Loucy (cell line): ENCODE measurements around the gene FALEC.

Source experiments
- H2AFZ ChIP-seq: fragments of 200-600 bp; sonication (generic); 2 replicates; pipeline ENCODE4 v1.6.0; 2016; ENCODE audit warnings: antibody characterized with exemption, mild to moderate bottlenecking, low read length, moderate library complexity
- H3F3A ChIP-seq: fragments of 200-600 bp; 2 replicates; pipeline ENCODE4 v1.6.0; 2016; ENCODE audit warnings: antibody characterized with exemption, low read depth, mild to moderate bottlenecking
- H3K27me3 ChIP-seq: fragments of 200-600 bp; sonication (generic); 2 replicates; pipeline ENCODE4 v1.6.1; 2014; ENCODE audit warnings: low read length, mild to moderate bottlenecking; ENCODE audit not compliant: insufficient read depth, poor library complexity, severe bottlenecking
- H3K36me3 ChIP-seq: fragments of 200-600 bp; sonication (generic); 2 replicates; pipeline ENCODE4 v1.6.1; 2016; ENCODE audit warnings: low read length; ENCODE audit not compliant: insufficient read depth
- H3K4me1 ChIP-seq: fragments of 200-600 bp; sonication (generic); 2 replicates; pipeline ENCODE4 v1.5.1; 2014; ENCODE audit warnings: low read length, mild to moderate bottlenecking; ENCODE audit not compliant: insufficient read depth, poor library complexity, severe bottlenecking
- H3K4me2 ChIP-seq: fragments of 200-600 bp; sonication (generic); 2 replicates; pipeline ENCODE4 v1.6.0; 2014; ENCODE audit warnings: antibody characterized with exemption, low read length, low read depth, mild to moderate bottlenecking; ENCODE audit not compliant: poor library complexity, severe bottlenecking
- H3K4me3 ChIP-seq: fragments of 200-600 bp; sonication (generic); 2 replicates; pipeline ENCODE4 v1.5.1; 2014; ENCODE audit warnings: low read length, mild to moderate bottlenecking, mixed read lengths; ENCODE audit not compliant: poor library complexity, severe bottlenecking
- H3K79me2 ChIP-seq: fragments of 200-600 bp; sonication (generic); 2 replicates; pipeline ENCODE4 v1.6.1; 2014; ENCODE audit warnings: low read length; ENCODE audit not compliant: insufficient read depth
- H3K9ac ChIP-seq: fragments of 200-600 bp; sonication (generic); 2 replicates; pipeline ENCODE4 v1.6.0; 2014; ENCODE audit warnings: mild to moderate bottlenecking, low read depth, low read length, moderate library complexity; ENCODE audit not compliant: poor library complexity, severe bottlenecking
- H3K9me2 ChIP-seq: fragments of 200-600 bp; sonication (generic); replicated peaks from 2 replicates; pipeline ENCODE4 v1.6.1; 2016; ENCODE audit warnings: low read depth, low read length, mixed read lengths
- H3K9me3 ChIP-seq: fragments of 200-600 bp; sonication (generic); 2 replicates; pipeline ENCODE4 v1.6.1; 2014; ENCODE audit warnings: mild to moderate bottlenecking, antibody characterized with exemption, low read length, low read depth; ENCODE audit not compliant: insufficient read depth
- H4K20me1 ChIP-seq: fragments of 200-600 bp; sonication (generic); 2 replicates; pipeline ENCODE4 v1.6.0; 2014; ENCODE audit warnings: antibody characterized with exemption, low read length, mild to moderate bottlenecking; ENCODE audit not compliant: insufficient read depth, poor library complexity, severe bottlenecking
- CTCF ChIP-seq: fragments of 200-600 bp; sonication (generic); conservative IDR thresholded peaks from 2 replicates; pipeline ENCODE4 v1.5.1; 2014; ENCODE audit warnings: mild to moderate bottlenecking, antibody characterized with exemption, low read length
- EZH2phosphoT487 ChIP-seq: fragments of 200-600 bp; IDR thresholded peaks from 2 replicates; pipeline ENCODE4 v1.6.1; 2018; ENCODE audit warnings: antibody characterized with exemption, mild to moderate bottlenecking, moderate library complexity, borderline replicate concordance

FALEC gene

GRCh38 chr1:150558761-150559655 lies 43.5 kb downstream of the FALEC start:
- no peak overlapping the region for H3K4me3 ChIP-seq
- H3K36me3 ChIP-seq: no peaks in the 10 kb centered on the region
- H3K9me3 ChIP-seq: no peaks in the 10 kb centered on the region
- H2AFZ ChIP-seq: no peak overlapping the region
- no peaks in the 10 kb centered on the region for H3F3A ChIP-seq
- H3K9me2 ChIP-seq: no peaks in the 10 kb centered on the region
- H3K27me3 ChIP-seq: no peaks in the 10 kb centered on the region
- H3K4me2 ChIP-seq: no peak overlapping the region
- H3K4me1 ChIP-seq: peaks cover 24% of the 10 kb centered on the region
- peaks cover 3% of the 10 kb centered on the region for H4K20me1 ChIP-seq
- TF ChIP-seq CTCF (no peak), EZH2phosphoT487 (no peak)
- H3K79me2 ChIP-seq: peaks cover 13% of the 10 kb centered on the region; the same call in 1 of the 2 replicates
- no peak overlapping the region for H3K9ac ChIP-seq

- Histone ChIP-seq H3K4me1 (peaks cover 26% of the 10 kb centered on the region), H3K4me2 (no peak overlapping the region), H3F3A (no peaks in the 10 kb centered on the region), H3K27me3 (no peaks in the 10 kb centered on the region), H3K36me3 (no peaks in the 10 kb centered on the region), H3K9me3 (no peaks in the 10 kb centered on the region), H3K79me2 (peaks cover 13% of the 10 kb centered on the region; the same call in 1 of the 2 replicates), H3K9me2 (no peaks in the 10 kb centered on the region), H3K4me3 (no peak overlapping the region), H2AFZ (no peak overlapping the region), H4K20me1 (peaks cover 3% of the 10 kb centered on the region), H3K9ac (no peak overlapping the region)
- TF ChIP-seq EZH2phosphoT487: no peak
- no peak for TF ChIP-seq CTCF
These were observed 44.1 kb downstream of the FALEC start for GRCh38 chr1:150559656-150560010.

- Histone ChIP-seq H3K4me1 (peaks cover 26% of the 10 kb centered on the region), H3K9me2 (no peaks in the 10 kb centered on the region), H4K20me1 (peaks cover 3% of the 10 kb centered on the region), H3K4me3 (no peak overlapping the region), H2AFZ (no peak overlapping the region), H3K9ac (no peak overlapping the region), H3F3A (no peaks in the 10 kb centered on the region), H3K36me3 (no peaks in the 10 kb centered on the region), H3K4me2 (no peak overlapping the region), H3K9me3 (no peaks in the 10 kb centered on the region), H3K79me2 (peaks cover 13% of the 10 kb centered on the region; the same call in 1 of the 2 replicates), H3K27me3 (no peaks in the 10 kb centered on the region)
- TF ChIP-seq EZH2phosphoT487: no peak
- TF ChIP-seq CTCF: peak; percentile 94
These were observed 44.5 kb downstream of the FALEC start for GRCh38 chr1:150560011-150560438.
